Measurements from ENCODE around the gene MOB3C.

DNA sequence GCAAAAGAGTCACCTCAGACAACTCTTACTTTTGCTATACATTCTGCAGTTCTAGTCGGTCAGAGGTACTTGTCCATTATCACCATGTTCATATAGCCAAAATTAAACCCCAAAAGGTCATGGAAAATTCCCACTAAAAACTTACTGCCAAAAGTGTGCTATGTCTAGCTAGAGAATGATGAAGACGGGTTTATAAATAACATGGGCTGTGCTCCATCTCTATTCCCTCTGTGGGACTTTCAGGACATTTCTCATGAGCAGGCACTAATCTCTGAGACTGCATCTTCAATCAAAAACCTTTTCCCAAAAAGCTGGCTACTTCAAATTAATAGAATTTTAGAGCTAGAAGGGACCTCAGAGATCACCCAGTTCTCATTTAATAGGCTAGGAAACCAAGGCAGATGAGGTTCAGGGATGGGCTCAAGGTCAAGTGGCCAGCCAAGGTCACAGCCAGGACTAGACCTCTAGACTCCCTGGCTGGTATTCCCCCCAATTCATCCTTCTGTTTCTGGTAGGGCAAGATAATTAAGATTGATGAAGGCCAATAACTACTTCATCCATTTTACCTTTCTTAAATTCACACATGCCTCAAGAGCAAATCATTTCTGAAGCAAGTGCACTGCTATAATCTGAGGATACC is 21.0 kb upstream of the MOB3C start:
- TF ChIP-seq, protein P1, sequence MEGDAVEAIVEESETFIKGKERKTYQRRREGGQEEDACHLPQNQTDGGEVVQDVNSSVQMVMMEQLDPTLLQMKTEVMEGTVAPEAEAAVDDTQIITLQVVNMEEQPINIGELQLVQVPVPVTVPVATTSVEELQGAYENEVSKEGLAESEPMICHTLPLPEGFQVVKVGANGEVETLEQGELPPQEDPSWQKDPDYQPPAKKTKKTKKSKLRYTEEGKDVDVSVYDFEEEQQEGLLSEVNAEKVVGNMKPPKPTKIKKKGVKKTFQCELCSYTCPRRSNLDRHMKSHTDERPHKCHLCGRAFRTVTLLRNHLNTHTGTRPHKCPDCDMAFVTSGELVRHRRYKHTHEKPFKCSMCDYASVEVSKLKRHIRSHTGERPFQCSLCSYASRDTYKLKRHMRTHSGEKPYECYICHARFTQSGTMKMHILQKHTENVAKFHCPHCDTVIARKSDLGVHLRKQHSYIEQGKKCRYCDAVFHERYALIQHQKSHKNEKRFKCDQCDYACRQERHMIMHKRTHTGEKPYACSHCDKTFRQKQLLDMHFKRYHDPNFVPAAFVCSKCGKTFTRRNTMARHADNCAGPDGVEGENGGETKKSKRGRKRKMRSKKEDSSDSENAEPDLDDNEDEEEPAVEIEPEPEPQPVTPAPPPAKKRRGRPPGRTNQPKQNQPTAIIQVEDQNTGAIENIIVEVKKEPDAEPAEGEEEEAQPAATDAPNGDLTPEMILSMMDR (IDR thresholded peaks at IDR 0.05; ENCODE audit: insufficient read depth, low read length, poor library complexity, severe bottlenecking), result no peak
- TF ChIP-seq EZH2phosphoT487 (conservative IDR thresholded peaks at IDR 0.05; ENCODE audit: low read length), result no peak

Measured in SU-DHL-6 (cell line).